Measurements from ENCODE around the gene TMEM45B.

GRCh38 chr11:129866311-129866710 is 50.7 kb downstream of the TMEM45B start:
- no peak for TF ChIP-seq CEBPB (IDR thresholded peaks at IDR 0.05)
- no peak for TF ChIP-seq REST (IDR thresholded peaks at IDR 0.05; ENCODE audit: low read depth)
- no peak for TF ChIP-seq CREB1 (IDR thresholded peaks at IDR 0.05; ENCODE audit: low read depth)
- TF ChIP-seq MAX (IDR thresholded peaks at IDR 0.05) = no peak
- no peak for TF ChIP-seq USF1 (IDR thresholded peaks at IDR 0.05)
- TF ChIP-seq NFIC (IDR thresholded peaks at IDR 0.05) = no peak
- TF ChIP-seq EP300 (IDR thresholded peaks at IDR 0.05; ENCODE audit: borderline replicate concordance) = no peak
- no peak for TF ChIP-seq FOXM1 (IDR thresholded peaks at IDR 0.05; ENCODE audit: borderline replicate concordance, low read depth)

Measured in Ishikawa (cell line).